ENCODE results near the gene KPRP.

GRCh38 chr1:152776361-152776760, 18.5 kb downstream of the KPRP start:
- no peak for TF ChIP-seq CTCF (IDR thresholded peaks at IDR 0.05 in 2 of 3, conservative IDR thresholded peaks at IDR 0.05 in 1 of 3; ENCODE audit: control insufficient read depth in 2 of 3, extremely low read depth in 1 of 3, insufficient read depth in 1 of 3, low read depth in 3 of 3, low read length in 3 of 3)
- no peak for TF ChIP-seq HCFC1 (IDR thresholded peaks at IDR 0.05; ENCODE audit: low read length)
- no peak for TF ChIP-seq MTA3 (IDR thresholded peaks at IDR 0.05; ENCODE audit: borderline replicate concordance, low read length)
- TF ChIP-seq MYC (IDR thresholded peaks at IDR 0.05; ENCODE audit: insufficient read depth, insufficient read length, insufficient replicate concordance, low read length, severe bottlenecking), result no peak
- TF ChIP-seq POLR2A (IDR thresholded peaks at IDR 0.05; ENCODE audit: low read depth, low read length), result no peak
- no peak for TF ChIP-seq EP300 (IDR thresholded peaks at IDR 0.05; ENCODE audit: borderline replicate concordance in 1 of 2, control insufficient read depth in 1 of 2, low read depth in 2 of 2, low read length in 2 of 2)
- TF ChIP-seq SIN3A (IDR thresholded peaks at IDR 0.05; ENCODE audit: low read depth, low read length), result no peak
- TF ChIP-seq TAF1 (IDR thresholded peaks at IDR 0.05; ENCODE audit: borderline replicate concordance, low read depth, low read length), result no peak
- TF ChIP-seq, protein P1, sequence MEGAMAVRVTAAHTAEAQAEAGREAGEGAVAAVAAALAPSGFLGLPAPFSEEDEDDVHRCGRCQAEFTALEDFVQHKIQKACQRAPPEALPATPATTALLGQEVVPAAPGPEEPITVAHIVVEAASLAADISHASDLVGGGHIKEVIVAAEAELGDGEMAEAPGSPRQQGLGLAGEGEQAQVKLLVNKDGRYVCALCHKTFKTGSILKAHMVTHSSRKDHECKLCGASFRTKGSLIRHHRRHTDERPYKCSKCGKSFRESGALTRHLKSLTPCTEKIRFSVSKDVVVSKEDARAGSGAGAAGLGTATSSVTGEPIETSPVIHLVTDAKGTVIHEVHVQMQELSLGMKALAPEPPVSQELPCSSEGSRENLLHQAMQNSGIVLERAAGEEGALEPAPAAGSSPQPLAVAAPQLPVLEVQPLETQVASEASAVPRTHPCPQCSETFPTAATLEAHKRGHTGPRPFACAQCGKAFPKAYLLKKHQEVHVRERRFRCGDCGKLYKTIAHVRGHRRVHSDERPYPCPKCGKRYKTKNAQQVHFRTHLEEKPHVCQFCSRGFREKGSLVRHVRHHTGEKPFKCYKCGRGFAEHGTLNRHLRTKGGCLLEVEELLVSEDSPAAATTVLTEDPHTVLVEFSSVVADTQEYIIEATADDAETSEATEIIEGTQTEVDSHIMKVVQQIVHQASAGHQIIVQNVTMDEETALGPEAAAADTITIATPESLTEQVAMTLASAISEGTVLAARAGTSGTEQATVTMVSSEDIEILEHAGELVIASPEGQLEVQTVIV (IDR thresholded peaks at IDR 0.05; ENCODE audit: borderline replicate concordance, partially characterized antibody), result no peak
- TF ChIP-seq EGR1 (IDR thresholded peaks at IDR 0.05; ENCODE audit: borderline replicate concordance in 1 of 2, low read depth in 2 of 2, low read length in 2 of 2), result no peak
- TF ChIP-seq DPF2 (IDR thresholded peaks at IDR 0.05), result no peak
- TF ChIP-seq BRCA1 (IDR thresholded peaks at IDR 0.05; ENCODE audit: low read depth, low read length), result no peak
- no peak for TF ChIP-seq EZH2 (IDR thresholded peaks at IDR 0.05; ENCODE audit: borderline replicate concordance, control insufficient read depth, low read depth, low read length)
- TF ChIP-seq SP1 (IDR thresholded peaks at IDR 0.05; ENCODE audit: low read depth, low read length), result no peak
